CD4-positive, alpha-beta T cell treated with Interleukin-17A for 4 hours (primary cell): ENCODE data around the gene TRIM51.
"Not testable (repeated sequence)": the region's sequence is repeated elsewhere in the genome, so short reads cannot be mapped to it uniquely, and the experiment has no call there.

Experiments
- DNase-seq: peaks from one replicate; pipeline ENCODE4 v3.0.0-alpha.2; 2020; ENCODE audit warnings: mixed read lengths

The TRIM51 gene, protein sequence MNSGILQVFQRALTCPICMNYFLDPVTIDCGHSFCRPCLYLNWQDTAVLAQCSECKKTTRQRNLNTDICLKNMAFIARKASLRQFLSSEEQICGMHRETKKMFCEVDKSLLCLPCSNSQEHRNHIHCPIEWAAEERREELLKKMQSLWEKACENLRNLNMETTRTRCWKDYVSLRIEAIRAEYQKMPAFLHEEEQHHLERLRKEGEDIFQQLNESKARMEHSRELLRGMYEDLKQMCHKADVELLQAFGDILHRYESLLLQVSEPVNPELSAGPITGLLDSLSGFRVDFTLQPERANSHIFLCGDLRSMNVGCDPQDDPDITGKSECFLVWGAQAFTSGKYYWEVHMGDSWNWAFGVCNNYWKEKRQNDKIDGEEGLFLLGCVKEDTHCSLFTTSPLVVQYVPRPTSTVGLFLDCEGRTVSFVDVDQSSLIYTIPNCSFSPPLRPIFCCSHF

DNA sequence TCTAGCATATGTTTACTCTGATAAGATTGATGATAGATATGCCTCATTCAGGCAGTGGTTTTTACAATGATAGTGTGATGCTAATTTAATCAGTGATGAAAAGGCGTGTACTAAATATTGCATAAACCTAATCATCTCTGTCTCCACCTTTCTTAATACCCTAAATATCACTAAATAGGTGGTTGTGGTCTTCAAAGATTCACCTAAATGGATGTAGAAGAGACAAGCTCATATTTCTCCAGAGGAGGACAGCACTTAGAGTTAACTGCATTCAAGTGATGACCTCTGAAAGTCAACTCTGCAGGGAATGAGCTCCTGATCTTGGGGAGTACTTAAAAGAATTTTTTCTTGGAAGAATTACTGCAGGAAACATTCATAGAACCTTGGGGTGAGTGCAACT is at the start of gene TRIM51:
Gene TRIM51, plus strand, starts transcription at position 301 of the 400 bp plus-strand sequence. CDS start 2,132 bp downstream, outside the sequence.
- not testable (repeated sequence) for DNase-seq

DNA sequence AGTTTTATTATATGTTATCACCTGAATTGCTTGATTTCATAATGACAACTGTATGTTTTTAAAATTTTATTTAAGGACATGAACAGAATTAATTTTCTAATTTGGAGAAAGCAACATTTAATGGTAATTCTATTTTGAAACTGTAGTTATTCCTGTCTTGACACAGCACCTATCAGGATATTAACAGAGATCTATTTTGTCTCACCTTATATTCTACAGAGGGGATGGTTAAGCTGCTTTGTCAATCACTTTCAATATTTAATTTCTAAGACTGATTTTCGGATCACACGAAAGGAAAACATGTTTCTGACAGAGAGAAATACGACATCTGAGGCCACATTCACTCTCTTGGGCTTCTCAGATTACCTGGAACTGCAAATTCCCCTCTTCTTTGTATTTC is 44.6 kb upstream of the TRIM51 start, which contains the start of gene OR5D16:
Gene OR5D16, plus strand, starts transcription at position 301 of the 400 bp plus-strand sequence. Its CDS starts 0 bp downstream, at position 301.
- DNase-seq: no peak

DNA sequence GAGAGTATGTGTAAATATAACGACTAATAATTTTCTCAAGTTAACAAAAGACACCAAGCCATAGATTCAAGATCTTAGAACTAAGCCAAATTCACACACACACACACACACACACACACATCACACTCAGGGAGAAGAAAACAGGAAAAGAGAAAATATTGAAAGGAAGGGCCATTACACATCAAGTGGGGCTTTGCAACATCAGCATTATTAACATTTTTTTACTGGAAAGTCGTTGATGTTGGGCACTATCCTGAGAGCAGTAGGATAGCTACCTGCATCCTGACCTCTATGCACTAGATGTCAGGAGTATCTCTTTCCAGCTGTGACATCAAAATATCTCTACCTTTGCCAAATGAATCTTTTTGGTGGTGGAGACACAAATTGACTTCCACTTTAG is 35.6 kb upstream of the TRIM51 start:
- DNase-seq: no peak

DNA sequence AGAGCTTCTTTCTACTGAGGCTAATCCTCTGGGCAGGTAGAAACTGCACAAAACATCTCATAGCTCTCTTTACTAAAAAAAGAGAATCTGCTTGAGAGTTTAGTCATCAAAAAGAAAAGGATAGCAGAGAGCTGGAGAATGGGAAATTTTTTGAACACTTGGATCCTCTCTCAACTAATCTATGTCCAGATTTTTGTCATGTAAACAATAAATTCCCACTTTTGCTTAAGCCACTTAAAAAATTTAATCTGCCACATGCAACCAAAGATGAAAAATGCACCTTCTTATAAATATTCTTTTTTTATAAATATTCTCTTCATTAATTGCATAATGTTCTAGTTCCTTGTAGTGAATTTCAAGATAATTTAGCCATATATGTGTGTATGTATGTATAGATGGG is 34.1 kb upstream of the TRIM51 start:
- no peak for DNase-seq

GRCh38 chr11:55852141-55852540 is 31.0 kb upstream of the TRIM51 start:
- no peak for DNase-seq

DNA sequence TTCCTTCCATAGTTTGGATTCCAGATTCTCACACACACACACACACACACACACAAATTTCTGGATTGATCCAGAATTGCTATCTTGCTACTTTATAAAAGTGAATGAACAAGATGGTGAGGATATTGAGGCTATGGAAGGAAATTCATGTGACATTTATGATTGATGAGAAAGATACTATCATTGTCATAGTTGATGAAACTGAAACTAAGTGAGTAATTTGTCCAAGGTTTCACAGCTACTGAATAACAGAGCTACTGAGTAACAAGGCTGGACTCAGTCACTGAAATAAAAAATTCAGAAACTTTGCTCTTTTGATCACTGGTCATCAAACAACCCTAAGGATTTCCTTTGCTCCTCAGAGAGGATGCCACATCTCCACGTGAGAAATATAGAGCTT is 28.4 kb upstream of the TRIM51 start:
- DNase-seq: no peak

- DNase-seq: not testable (repeated sequence)
Measured at GRCh38 chr11:55867354-55867753, 15.7 kb upstream of the TRIM51 start.

GRCh38 chr11:55872731-55873130 is 10.4 kb upstream of the TRIM51 start:
- not testable (repeated sequence) for DNase-seq

DNA sequence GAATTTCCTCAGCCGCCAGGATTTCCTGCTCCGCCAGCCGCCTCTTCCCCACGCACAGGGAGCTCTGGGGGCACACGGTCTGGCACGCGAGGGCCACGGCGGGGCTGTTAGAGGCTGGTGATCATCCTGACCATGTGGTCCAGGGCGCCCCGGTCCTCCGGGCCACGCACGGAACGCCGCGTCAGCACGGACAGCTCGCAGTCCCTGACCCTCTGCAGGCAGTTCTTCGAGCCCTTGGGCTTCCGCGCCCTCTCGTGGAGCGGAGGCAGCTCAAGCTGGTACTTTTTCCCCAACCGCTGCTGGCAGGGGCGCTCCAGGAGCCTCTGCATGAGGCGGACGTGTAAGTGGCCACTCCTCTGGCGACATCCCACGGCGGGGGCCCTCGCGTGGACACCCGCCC is 10.0 kb upstream of the TRIM51 start:
- DNase-seq: not testable (repeated sequence)

- DNase-seq: not testable (repeated sequence)
Measured at GRCh38 chr11:55884995-55885394, 1.9 kb downstream of the TRIM51 start.

- not testable (repeated sequence) for DNase-seq
Measured at GRCh38 chr11:55885481-55885880, 2.4 kb downstream of the TRIM51 start.

GRCh38 chr11:55895216-55895615 is 12.1 kb downstream of the TRIM51 start:
- no peak for DNase-seq

- no peak for DNase-seq
Measured at GRCh38 chr11:55902308-55902707, 19.2 kb downstream of the TRIM51 start.

GRCh38 chr11:55914482-55914881 is 31.4 kb downstream of the TRIM51 start, which contains the start of gene OR5W2:
TSS of gene OR5W2 (minus strand) at chr11:55914582. CDS start at chr11:55914582, 0 bp downstream.
- DNase-seq: no peak

- DNase-seq: no peak
Measured at GRCh38 chr11:55920537-55920936, 37.4 kb downstream of the TRIM51 start.

GRCh38 chr11:55936300-55936699 is 53.2 kb downstream of the TRIM51 start, which contains the start of gene OR5I1:
TSS of gene OR5I1 (minus strand) at chr11:55936400. CDS start at chr11:55936400, 0 bp downstream.
- no peak for DNase-seq
